Ammon's horn (tissue), 1 donor: ENCODE data around the gene SESTD1.
"Not testable (repeated sequence)": the region's sequence is repeated elsewhere in the genome, so short reads cannot be mapped to it uniquely, and the experiment has no call there.

Experiments used
- DNase-seq: peaks from one replicate; pipeline ENCODE4 v3.0.0-alpha.2; 2016; ENCODE audit warnings: low spot score

SESTD1 gene

GRCh38 chr2:179106342-179106675, 158.3 kb downstream of the SESTD1 start:
- no peak for DNase-seq

DNA sequence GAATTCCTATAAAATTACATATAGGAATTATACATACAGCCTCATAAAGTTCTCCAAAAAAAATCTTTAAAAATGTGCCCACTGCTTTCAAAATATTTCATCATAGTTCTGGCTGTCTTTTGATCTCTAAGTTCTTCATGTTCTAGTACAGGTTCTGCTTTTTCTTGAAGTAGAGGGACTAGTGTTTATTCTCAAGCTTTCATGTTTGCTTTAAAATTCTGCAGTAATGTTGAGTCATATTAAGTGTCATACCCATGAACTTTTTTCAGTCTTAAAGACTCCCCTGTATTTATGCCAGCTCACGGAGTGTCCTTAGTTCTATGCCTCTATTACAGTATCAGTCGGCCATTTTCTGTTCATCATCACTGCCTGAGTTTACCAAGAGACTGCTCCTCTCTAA, 159.9 kb downstream of the SESTD1 start:
- DNase-seq, result no peak

DNA sequence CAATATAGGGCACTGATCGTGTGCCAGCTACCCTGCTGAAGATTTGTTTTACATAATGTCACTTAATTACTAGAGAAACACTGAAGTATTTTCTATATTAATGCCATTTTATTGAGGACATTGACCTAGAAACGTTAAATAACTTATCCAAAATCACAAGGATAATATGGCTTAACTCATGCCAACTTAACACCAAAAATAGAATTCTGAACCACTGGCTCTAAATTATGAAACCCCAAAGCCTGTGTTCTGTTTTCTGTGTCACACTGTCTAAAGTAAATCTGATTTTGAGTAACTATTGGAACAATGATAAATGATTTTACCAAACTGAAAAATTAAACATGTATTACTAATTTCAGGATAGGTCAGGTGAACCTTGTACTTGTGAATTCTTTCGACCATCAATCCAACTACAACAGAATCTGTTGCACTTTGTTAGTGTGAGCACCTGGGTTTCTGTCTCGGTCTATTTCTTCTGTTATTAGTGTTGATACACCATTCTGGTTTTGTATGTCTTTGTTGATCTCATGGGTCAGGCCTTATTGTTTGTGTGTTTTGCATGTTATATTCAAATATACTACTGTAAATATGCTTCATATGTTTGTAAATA, 166.4 kb downstream of the SESTD1 start:
- no peak for DNase-seq

DNA sequence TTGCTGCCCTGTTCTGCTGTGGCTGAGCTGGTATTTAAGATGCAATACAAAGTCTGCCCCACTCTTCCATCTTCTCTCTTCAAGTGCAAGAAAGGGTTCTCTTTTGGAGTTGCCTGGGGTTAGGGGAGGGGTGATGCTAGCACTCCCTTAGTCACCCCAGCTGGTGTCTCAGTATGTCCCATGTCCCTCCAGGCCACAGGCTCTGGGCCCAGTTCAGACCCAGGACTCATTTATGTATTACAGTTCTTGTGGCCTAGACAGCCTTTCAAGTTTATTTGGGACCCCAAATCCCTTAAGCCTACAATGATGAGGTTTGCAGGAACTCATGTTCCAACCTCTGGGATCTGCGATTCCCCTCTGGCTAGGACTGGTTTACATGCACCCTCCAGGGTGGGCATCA, 167.5 kb downstream of the SESTD1 start:
- no peak for DNase-seq

GRCh38 chr2:179096090-179096489, 168.5 kb downstream of the SESTD1 start:
- no peak for DNase-seq

- not testable (repeated sequence) for DNase-seq
Measured at GRCh38 chr2:179092912-179093311, 171.7 kb downstream of the SESTD1 start.

GRCh38 chr2:179082697-179083096, 181.9 kb downstream of the SESTD1 start:
- DNase-seq, result no peak

DNA sequence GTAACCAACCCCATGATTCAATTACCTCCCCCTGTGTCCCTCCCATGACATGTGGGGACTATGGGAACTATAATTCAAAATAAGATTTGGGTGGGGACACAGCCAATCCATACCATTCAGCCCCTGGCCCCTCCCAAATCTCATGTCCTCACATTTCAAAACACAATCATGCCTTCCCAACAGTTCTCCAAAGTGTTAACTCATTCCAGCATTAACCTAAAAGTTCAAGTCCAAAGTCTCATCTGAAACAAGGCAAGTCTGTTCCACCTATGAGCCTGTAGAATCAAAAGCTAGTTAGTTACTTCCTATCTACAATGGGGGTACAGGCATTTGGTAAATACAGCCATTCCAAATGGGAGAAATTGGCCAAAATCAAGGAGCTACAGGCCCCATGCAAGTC, 182.7 kb downstream of the SESTD1 start:
- DNase-seq, result no peak

DNA sequence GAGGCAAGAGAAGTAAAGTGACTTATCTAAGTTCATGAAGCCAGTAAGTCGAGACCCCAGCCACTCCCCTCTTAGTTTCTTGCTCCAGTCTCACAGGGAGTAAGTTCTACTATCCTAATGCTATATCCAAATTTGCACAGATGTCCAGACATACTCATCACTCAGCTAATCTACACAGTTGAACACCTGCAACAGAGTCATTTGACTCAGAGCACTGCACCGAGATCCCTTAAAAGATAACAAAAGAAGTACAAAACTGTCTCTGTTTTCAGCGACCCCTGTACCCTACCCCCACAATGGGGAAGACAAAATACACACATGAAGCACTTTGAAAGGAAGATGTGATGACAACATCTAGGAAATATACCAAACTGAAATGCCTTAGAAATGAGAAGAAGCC, 192.1 kb downstream of the SESTD1 start:
- no peak for DNase-seq

DNA sequence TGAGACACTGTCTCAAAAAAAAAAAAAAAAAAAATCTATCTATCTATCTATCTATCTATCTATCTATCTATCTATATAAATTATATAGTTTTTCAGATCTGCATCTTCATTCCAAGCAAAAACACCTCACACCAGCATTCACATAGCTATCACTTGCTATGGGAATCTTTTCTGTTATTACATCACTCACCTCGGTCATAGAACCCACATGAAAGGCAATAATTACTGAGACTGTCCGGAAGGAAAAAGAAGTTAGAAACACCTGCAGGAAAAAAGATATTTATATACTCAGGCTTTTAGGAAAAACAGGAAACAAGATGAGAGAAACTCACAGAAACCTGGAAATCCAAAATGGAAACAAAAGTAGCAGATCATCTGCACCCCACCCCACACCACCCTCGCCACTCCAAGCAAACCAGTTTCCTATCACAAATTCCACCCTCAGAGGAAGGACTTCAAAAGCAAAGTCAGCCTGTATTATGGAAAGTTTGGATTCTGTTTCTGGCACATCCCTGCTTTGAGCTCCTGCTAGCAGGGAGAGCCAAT, 192.7 kb downstream of the SESTD1 start:
- no peak for DNase-seq

DNA sequence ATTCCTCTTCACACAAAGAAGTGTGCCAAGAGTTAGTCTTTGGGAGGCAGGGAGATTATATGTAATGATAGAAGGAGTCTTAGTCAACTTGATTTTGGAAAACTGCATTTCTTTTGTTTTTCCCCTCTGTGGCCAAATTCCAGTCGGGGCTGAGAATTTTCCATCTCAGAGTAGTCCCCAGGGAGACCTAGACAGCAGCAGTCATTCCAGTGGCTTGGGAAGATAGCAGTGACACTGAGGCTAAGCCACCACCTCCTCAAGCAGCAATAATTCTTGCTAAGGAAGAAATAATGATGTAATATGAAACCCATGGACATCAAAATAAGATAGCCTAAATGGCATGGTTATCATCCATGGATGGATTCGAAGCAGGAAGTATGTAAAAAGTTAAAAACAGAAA, 193.7 kb downstream of the SESTD1 start:
- no peak for DNase-seq

DNA sequence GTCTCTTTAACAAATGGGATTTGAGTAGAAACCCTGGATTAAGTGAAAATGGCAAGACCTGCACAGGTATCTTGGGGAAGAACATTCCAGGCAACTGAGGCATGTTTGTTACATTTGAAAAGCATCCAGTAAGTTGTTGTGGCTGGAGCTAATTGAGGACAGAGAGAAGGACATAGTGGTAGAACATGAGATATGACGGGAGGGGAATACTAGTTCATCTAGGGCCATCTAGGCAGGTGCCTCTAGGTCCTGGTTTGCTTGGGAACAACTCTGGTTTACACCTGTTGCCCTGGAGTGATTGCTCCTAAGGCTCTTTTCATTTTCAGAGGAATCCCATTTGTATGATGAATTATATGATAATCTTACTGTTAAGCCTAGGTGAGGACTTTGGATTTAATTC, 194.9 kb downstream of the SESTD1 start:
- DNase-seq, result no peak

GRCh38 chr2:179068991-179069643, 195.5 kb downstream of the SESTD1 start:
- no peak for DNase-seq

DNA sequence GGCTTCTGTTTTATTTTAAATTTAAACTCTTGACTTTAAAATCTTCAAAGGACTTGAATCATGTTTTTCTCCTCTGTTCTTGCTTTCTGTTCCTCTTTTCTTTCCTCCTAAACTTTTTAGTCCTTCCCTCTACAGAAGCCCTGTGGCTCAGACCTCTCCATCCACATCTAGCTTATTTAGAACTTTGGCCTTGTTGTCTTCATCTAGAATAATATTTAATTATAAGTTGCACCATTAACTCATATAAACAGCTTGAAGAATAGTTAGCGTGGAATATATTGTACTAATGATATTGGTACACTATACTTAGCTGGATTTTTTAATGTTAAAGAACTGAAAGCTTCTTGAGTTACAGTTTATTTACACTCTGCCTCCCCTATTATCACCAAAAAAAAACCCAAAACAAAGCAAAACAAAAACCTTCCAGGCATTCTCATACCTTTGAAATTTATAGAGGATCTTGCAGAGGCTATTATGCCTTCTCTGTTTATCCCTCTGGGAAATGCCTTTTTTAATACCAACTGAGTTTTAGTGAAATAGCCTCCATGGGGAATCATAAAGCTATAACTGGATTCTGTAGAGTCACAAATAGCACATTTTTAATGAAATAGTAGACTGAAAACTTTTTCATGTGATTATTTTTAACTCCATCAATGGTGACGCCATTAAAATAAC, 205.5 kb downstream of the SESTD1 start:
- no peak for DNase-seq

GRCh38 chr2:179057737-179058136, 206.9 kb downstream of the SESTD1 start:
- DNase-seq, result no peak

DNA sequence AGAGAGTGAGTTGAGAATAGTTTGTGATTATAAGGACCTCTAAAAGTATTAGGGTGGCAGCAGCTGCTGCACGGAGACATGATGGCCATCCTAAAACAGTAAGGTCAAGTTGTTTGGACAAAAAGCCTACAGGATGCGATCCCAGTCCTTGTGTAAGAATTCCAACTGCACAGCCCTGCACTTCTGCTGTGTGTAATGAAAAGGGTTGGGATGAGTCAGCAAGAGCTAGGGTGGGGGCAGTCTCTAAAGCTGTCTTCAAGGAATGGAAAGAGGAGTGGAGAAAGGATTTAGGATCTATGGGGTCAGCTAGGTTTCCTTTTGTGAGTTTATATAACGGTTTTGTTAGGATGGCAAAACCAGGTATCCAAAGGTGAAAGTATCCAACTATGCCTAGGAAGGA, 211.1 kb downstream of the SESTD1 start:
- not testable (repeated sequence) for DNase-seq
